HepG2 (cell line): ENCODE data around the gene CISD1. TPM values are rescaled to one million over a fixed set of nuclear protein-coding genes. Genes with fewer than 3 reads are reported as not detected.
A peak's percentile ranks its signal among the peaks of the same experiment; 100 is the strongest.

Experiments used
- CEBPZ ChIP-seq: IDR thresholded peaks from 2 replicates; pipeline ENCODE4 v1.6.1; 2012; ENCODE audit warnings: low read length, improper control_type of control experiment
- GMEB1 ChIP-seq: sonication (generic); formaldehyde crosslinking; IDR thresholded peaks from 2 replicates; pipeline ENCODE4 v1.5.1; 2020; ENCODE audit warnings: missing genetic modification reagents, mild to moderate bottlenecking, borderline replicate concordance
- PITX1 ChIP-seq: sonication (generic); formaldehyde crosslinking; IDR thresholded peaks from 2 replicates; pipeline ENCODE4 v1.5.1; 2020; ENCODE audit warnings: mild to moderate bottlenecking, missing genetic modification reagents
- SMARCC2 ChIP-seq: fragments of 450-650 bp; IDR thresholded peaks from 2 replicates; pipeline ENCODE4 v1.6.1; 2017; ENCODE audit warnings: antibody characterized with exemption, mild to moderate bottlenecking
- TARDBP ChIP-seq: sonication (generic); formaldehyde crosslinking; IDR thresholded peaks from 2 replicates; pipeline ENCODE4 v1.8.0; 2022; ENCODE audit warnings: mild to moderate bottlenecking, missing genetic modification reagents
- TBP ChIP-seq: sonication (generic); formaldehyde crosslinking; IDR thresholded peaks from 2 replicates; pipeline ENCODE4 v1.5.0; 2020; ENCODE audit warnings: missing genetic modification reagents
- TCF7L2 ChIP-seq: IDR thresholded peaks from 2 replicates; pipeline ENCODE4 v1.6.1; 2011; ENCODE audit warnings: mild to moderate bottlenecking, low read depth, low read length, moderate library complexity
- TFDP2 ChIP-seq: sonication (generic); formaldehyde crosslinking; IDR thresholded peaks from 2 replicates; pipeline ENCODE4 v1.4.0; 2020; ENCODE audit warnings: missing genetic modification reagents
- ZBTB1 ChIP-seq: sonication (generic); formaldehyde crosslinking; IDR thresholded peaks from 2 replicates; pipeline ENCODE4 v1.4.0; 2020; ENCODE audit warnings: missing genetic modification reagents, borderline replicate concordance
- ZBTB43 ChIP-seq: sonication (generic); formaldehyde crosslinking; conservative IDR thresholded peaks from 2 replicates; pipeline ENCODE4 v1.4.0; 2020; ENCODE audit warnings: missing genetic modification reagents
- ZBTB7A ChIP-seq: sonication (generic); formaldehyde crosslinking; IDR thresholded peaks from 2 replicates; pipeline ENCODE4 v1.8.0; 2022; ENCODE audit warnings: mild to moderate bottlenecking, missing genetic modification reagents
- ZKSCAN5 ChIP-seq: sonication (generic); formaldehyde crosslinking; IDR thresholded peaks from 2 replicates; pipeline ENCODE4 v1.5.1; 2020; ENCODE audit warnings: mild to moderate bottlenecking, missing genetic modification reagents
- ZNF142 ChIP-seq: sonication (generic); formaldehyde crosslinking; IDR thresholded peaks from 2 replicates; pipeline ENCODE4 v1.4.0; 2020; ENCODE audit warnings: missing genetic modification reagents
- ZNF256 ChIP-seq: sonication (generic); formaldehyde crosslinking; conservative IDR thresholded peaks from 2 replicates; pipeline ENCODE4 v1.4.0; 2020; ENCODE audit warnings: missing genetic modification reagents
- ZNF460 ChIP-seq: sonication (generic); formaldehyde crosslinking; IDR thresholded peaks from 2 replicates; pipeline ENCODE4 v1.5.1; 2020; ENCODE audit warnings: missing genetic modification reagents, mild to moderate bottlenecking, borderline replicate concordance
- polyA plus RNA-seq, 8 experiments: library from polyadenylated mRNA; depleted of rRNA in 3 of 8; stranded (reverse) in 7 of 8; unstranded in 1 of 8; fragments of >200 nt; fragmentation: Illumina TruSeq in 4 of 8; extraction: Trizol in 4 of 8; gene quantifications; 2 replicates each; pipeline versions ENCODE4 v1.2.1 to v1.2.3, GENCODE V29; 2011 to 2016; ENCODE audit warnings: low read depth in 4 of 8, missing spikeins in 1 of 8, mixed read lengths in 1 of 8; ENCODE audit not compliant: insufficient read depth in 1 of 8
- total RNA-seq, 5 experiments: library from RNA; depleted of rRNA; stranded (reverse); fragments of >200 nt; fragmentation: Illumina TruSeq; extraction: Trizol; gene quantifications; 2 replicates each; pipeline ENCODE4 v1.2.3, GENCODE V29; 2016; ENCODE audit warnings: low read depth in 1 of 5

CISD1 gene
- total and polyA plus RNA-seq, 2 of the 13 experiments (the other 11 are each of a cell fraction or from before 2014, with no cell fraction given): 63.4 to 78.9 TPM

GRCh38 chr10:58268946-58269781 is at the start of gene CISD1 (continued):
- no peak for TF ChIP-seq CEBPZ
- no peak for TF ChIP-seq SMARCC2
- TF ChIP-seq ZBTB43 (CRISPR knock-in tag): peak; percentile 97
- no peak for TF ChIP-seq ZKSCAN5 (CRISPR knock-in tag)
- TF ChIP-seq TCF7L2: no peak
- peak; percentile 96 for TF ChIP-seq ZNF256
- TF ChIP-seq ZBTB7A (CRISPR knock-in tag): peak; percentile 91; the same call in 1 of the 2 replicates
- peak; percentile 95 for TF ChIP-seq TFDP2 (CRISPR knock-in tag)
- peak; percentile 83; the same call in 1 of the 2 replicates for TF ChIP-seq GMEB1 (CRISPR knock-in tag)
- peak; percentile 89 for TF ChIP-seq TARDBP (CRISPR knock-in tag)
- TF ChIP-seq ZBTB1 (CRISPR knock-in tag): no peak
- peak; percentile 87 for TF ChIP-seq PITX1 (CRISPR knock-in tag)
- no peak; the same call in 1 of the 2 replicates for TF ChIP-seq ZNF460 (CRISPR knock-in tag)
- TF ChIP-seq TBP (CRISPR knock-in tag): no peak
- TF ChIP-seq ZNF142: peak; percentile 93
